Gastroesophageal sphincter (tissue), 4 donors: ENCODE data around the gene IL16. TPM values are rescaled to one million over a fixed set of nuclear protein-coding genes. Genes with fewer than 3 reads are reported as not detected.

Experiments
- ATAC-seq: fragments of 150-250 bp; one replicate; pipeline ENCODE4 v1.9.1; 2016; ENCODE audit warnings: mild to moderate bottlenecking, moderate library complexity
- H3K27ac ChIP-seq, 4 donors: fragments of 200-600 bp; sonication (generic) in 3 of 4; 1 replicate in 3 of 4; 2 replicates in 1 of 4; pipeline ENCODE4 v1.5.1; 2016 to 2019
- H3K27me3 ChIP-seq: fragments of 200-600 bp; sonication (generic); one replicate; pipeline ENCODE4 v1.5.1; 2019
- H3K36me3 ChIP-seq, 2 donors: fragments of 200-600 bp; sonication (generic); one replicate each; pipeline ENCODE4 v1.5.1; 2019; ENCODE audit warnings: control low read depth in 1 of 2
- H3K4me1 ChIP-seq, 3 donors: fragments of 200-600 bp; sonication (generic); 1 replicate in 2 of 3; 2 replicates in 1 of 3; pipeline ENCODE4 v1.5.1; 2016 to 2019; ENCODE audit warnings: control low read depth in 2 of 3
- H3K4me3 ChIP-seq, 2 donors: fragments of 200-600 bp; sonication (generic); one replicate each; pipeline ENCODE4 v1.5.1; 2019; ENCODE audit warnings: mild to moderate bottlenecking in 1 of 2, moderate library complexity in 1 of 2
- H3K9me3 ChIP-seq, 3 donors: fragments of 200-600 bp; sonication (generic); one replicate each; pipeline ENCODE4 v1.5.1; 2017 to 2019; ENCODE audit warnings: control low read depth in 2 of 3
- EP300 ChIP-seq: sonication (generic); formaldehyde crosslinking; IDR thresholded peaks from one replicate; pipeline ENCODE4 v1.6.1; 2017; ENCODE audit warnings: antibody characterized with exemption, mild to moderate bottlenecking
- POLR2A ChIP-seq, 2 donors: fragments of 450-650 bp; IDR thresholded peaks; one replicate each; pipeline ENCODE4 v1.6.1; 2017; ENCODE audit warnings: antibody characterized with exemption in 2 of 2, mild to moderate bottlenecking in 2 of 2, moderate library complexity in 1 of 2
- POLR2AphosphoS5 ChIP-seq: sonication (generic); formaldehyde crosslinking; IDR thresholded peaks from one replicate; pipeline ENCODE4 v1.6.1; 2017; ENCODE audit warnings: antibody characterized with exemption
- WGBS, 2 donors: methylation state at CpG; one replicate each; pipeline ENCODE4 v1.1.5; 2018; ENCODE audit warnings: low coverage in 1 of 2; 5-methylcytosine and 5-hydroxymethylcytosine counted together
- total RNA-seq, 4 donors: library from RNA; depleted of rRNA; stranded (reverse); fragments of >200 nt; gene quantifications; one replicate each; pipeline ENCODE4 v1.1.0, GENCODE V29; 2016
- TF ChIP-seq, protein P1 (sequence below), 4 experiments: fragments of 200-600 bp in 2 of 4; fragments of 450-650 bp in 2 of 4; sonication (generic) in 1 of 4; IDR thresholded peaks; one replicate each; pipeline ENCODE4 v1.5.1; 2017 to 2019; ENCODE audit warnings: antibody characterized with exemption in 4 of 4, mild to moderate bottlenecking in 2 of 4, moderate library complexity in 2 of 4

The IL16 gene
- total RNA-seq, 4 donors from 2014 or later = 15.0 to 35.2 (median 23.6) TPM

GRCh38 chr15:81282911-81283310 is 86.2 kb downstream of the IL16 start:
- TF ChIP-seq POLR2A (IDR thresholded peaks at IDR 0.05) = no peak
- no peak for TF ChIP-seq EP300
- Histone ChIP-seq H3K9me3 (no peaks in the 10 kb centered on the region), H3K36me3 (peaks cover 0 to 28% of the 10 kb centered on the region in 2 donors), H3K27ac (no peak overlapping the region), H3K4me1 (no peaks in the 10 kb centered on the region), H3K4me3 (no peak overlapping the region), H3K27me3 (no peaks in the 10 kb centered on the region)
- 100% methylated on average over 1 of the region's 5 CpGs; no CpG with 5 or more reads in 1 of the 2 donors for WGBS, 2 donors
- no peak for ATAC-seq

GRCh38 chr15:81284256-81285031 is 87.8 kb downstream of the IL16 start:
- Histone ChIP-seq H3K36me3 (peaks cover 0 to 26% of the 10 kb centered on the region in 2 donors), H3K4me3 (no peak overlapping the region), H3K4me1 (no peaks in the 10 kb centered on the region), H3K27me3 (no peaks in the 10 kb centered on the region), H3K9me3 (no peaks in the 10 kb centered on the region), H3K27ac (no peak overlapping the region)
- no peak for TF ChIP-seq EP300
- no peak for TF ChIP-seq POLR2AphosphoS5
- TF ChIP-seq POLR2A (IDR thresholded peaks at IDR 0.05) = no peak
- TF ChIP-seq, protein P1, sequence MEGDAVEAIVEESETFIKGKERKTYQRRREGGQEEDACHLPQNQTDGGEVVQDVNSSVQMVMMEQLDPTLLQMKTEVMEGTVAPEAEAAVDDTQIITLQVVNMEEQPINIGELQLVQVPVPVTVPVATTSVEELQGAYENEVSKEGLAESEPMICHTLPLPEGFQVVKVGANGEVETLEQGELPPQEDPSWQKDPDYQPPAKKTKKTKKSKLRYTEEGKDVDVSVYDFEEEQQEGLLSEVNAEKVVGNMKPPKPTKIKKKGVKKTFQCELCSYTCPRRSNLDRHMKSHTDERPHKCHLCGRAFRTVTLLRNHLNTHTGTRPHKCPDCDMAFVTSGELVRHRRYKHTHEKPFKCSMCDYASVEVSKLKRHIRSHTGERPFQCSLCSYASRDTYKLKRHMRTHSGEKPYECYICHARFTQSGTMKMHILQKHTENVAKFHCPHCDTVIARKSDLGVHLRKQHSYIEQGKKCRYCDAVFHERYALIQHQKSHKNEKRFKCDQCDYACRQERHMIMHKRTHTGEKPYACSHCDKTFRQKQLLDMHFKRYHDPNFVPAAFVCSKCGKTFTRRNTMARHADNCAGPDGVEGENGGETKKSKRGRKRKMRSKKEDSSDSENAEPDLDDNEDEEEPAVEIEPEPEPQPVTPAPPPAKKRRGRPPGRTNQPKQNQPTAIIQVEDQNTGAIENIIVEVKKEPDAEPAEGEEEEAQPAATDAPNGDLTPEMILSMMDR (IDR thresholded peaks at IDR 0.05) = no peak
- ATAC-seq = no peak
- 70 to 75% methylated on average over 4 to 5 of the region's 5 CpGs for WGBS, 2 donors

DNA sequence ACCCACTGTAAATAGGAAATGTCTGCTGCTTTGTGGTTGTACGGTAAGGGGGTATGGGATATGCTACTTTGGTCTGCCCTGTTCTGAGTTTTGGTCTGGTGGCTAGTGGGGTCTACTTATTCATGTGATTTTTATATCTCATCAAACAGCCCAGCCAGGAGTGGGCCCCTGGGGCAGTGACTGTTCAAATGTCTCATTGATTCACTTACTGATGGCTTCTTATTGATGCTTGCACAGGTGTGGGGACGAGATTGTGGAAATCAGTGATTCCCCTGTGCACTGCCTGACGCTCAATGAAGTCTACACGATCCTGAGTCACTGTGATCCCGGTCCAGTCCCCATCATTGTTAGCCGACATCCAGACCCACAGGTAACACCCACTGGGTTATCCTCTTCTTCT is 88.8 kb downstream of the IL16 start:
- 95 to 100% methylated on average over 1 to 3 of the region's 6 CpGs for WGBS, 2 donors
- TF ChIP-seq POLR2AphosphoS5 = no peak
- no peak for TF ChIP-seq EP300
- no peaks in the 10 kb centered on the region for H3K27me3 ChIP-seq
- no peak overlapping the region for H3K4me3 ChIP-seq
- H3K36me3 ChIP-seq = peaks cover 0 to 23% of the 10 kb centered on the region in 2 donors
- ATAC-seq = no peak
- H3K27ac ChIP-seq = no peak overlapping the region
- H3K9me3 ChIP-seq = no peaks in the 10 kb centered on the region
- no peaks in the 10 kb centered on the region for H3K4me1 ChIP-seq

GRCh38 chr15:81286621-81287121 is 90.0 kb downstream of the IL16 start:
- 84 to 88% methylated on average over 2 of the region's 2 CpGs for WGBS, 2 donors
- Histone ChIP-seq H3K36me3 (peaks cover 0 to 15% of the 10 kb centered on the region in 2 donors), H3K4me3 (no peak overlapping the region), H3K27me3 (no peaks in the 10 kb centered on the region), H3K27ac (no peak overlapping the region), H3K4me1 (no peaks in the 10 kb centered on the region), H3K9me3 (no peaks in the 10 kb centered on the region)
- no peak for ATAC-seq
- TF ChIP-seq POLR2A (IDR thresholded peaks at IDR 0.05) (no peak), POLR2AphosphoS5 (no peak), EP300 (no peak)
- TF ChIP-seq, protein P1 (IDR thresholded peaks at IDR 0.05) = no peak

GRCh38 chr15:81288040-81288439 is 91.4 kb downstream of the IL16 start:
- no peaks in the 10 kb centered on the region for H3K9me3 ChIP-seq
- H3K4me1 ChIP-seq = no peaks in the 10 kb centered on the region
- no peaks in the 10 kb centered on the region for H3K27me3 ChIP-seq
- peaks cover 0 to 12% of the 10 kb centered on the region in 2 donors for H3K36me3 ChIP-seq
- no peak for ATAC-seq
- no peak for TF ChIP-seq POLR2A (IDR thresholded peaks at IDR 0.05)
- TF ChIP-seq, protein P1 (IDR thresholded peaks at IDR 0.05) = no peak
- TF ChIP-seq POLR2AphosphoS5 = no peak
- TF ChIP-seq EP300 = no peak
- H3K27ac ChIP-seq = no peak overlapping the region
- H3K4me3 ChIP-seq = no peak overlapping the region
- 89 to 93% methylated on average over 2 to 3 of the region's 3 CpGs for WGBS, 2 donors

DNA sequence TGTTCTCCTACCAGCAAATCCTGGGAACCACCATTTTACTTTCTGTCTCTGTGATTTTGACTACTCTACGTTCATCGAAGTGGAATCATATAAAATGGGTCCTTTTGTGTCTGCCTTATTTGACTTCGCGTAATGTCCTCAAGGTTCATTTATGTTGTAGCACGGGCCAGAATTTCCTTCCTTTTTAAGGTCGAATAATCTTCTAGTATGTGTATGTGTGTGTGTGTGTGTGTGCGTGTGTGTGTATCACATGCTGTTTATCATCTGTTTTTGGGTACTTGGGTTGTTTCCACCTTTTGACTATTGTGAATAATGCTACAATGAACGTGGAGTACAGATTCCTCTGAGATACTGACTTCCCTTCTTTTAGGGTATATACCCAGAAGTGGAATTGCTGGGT is 91.9 kb downstream of the IL16 start:
- no peak for ATAC-seq
- WGBS, 2 donors = 82 to 100% methylated on average over 6 to 8 of the region's 8 CpGs

More for the DNA sequence above, 91.9 kb downstream of the IL16 start:
- TF ChIP-seq, protein P1 (IDR thresholded peaks at IDR 0.05) = no peak
- TF ChIP-seq EP300 (no peak), POLR2AphosphoS5 (no peak), POLR2A (IDR thresholded peaks at IDR 0.05) (no peak)
- Histone ChIP-seq H3K9me3 (no peaks in the 10 kb centered on the region), H3K4me3 (no peak overlapping the region), H3K27ac (no peak overlapping the region), H3K4me1 (no peaks in the 10 kb centered on the region), H3K36me3 (peaks cover 0 to 15% of the 10 kb centered on the region in 2 donors), H3K27me3 (no peaks in the 10 kb centered on the region)
